MG63 (cell line): ENCODE measurements around the gene SYT8. TPM values are rescaled to one million over a fixed set of nuclear protein-coding genes. Genes with fewer than 3 reads are reported as not detected.
A peak's percentile ranks its signal among the peaks of the same experiment; 100 is the strongest.
"Not testable (repeated sequence)": the region's sequence is repeated elsewhere in the genome, so short reads cannot be mapped to it uniquely, and the experiment has no call there.

Experiments
- DNase-seq: peaks from one replicate; pipeline ENCODE4 v3.0.0-alpha.2; 2020
- H3K27me3 ChIP-seq: fragments of 250-450 bp; sonication (Bioruptor Pico); 2 replicates; pipeline ENCODE4 v1.5.1; 2020; ENCODE audit warnings: mild to moderate bottlenecking, moderate library complexity
- H3K36me3 ChIP-seq: fragments of 250-450 bp; sonication (Bioruptor Pico); 2 replicates; pipeline ENCODE4 v1.5.1; 2020; ENCODE audit warnings: mild to moderate bottlenecking, moderate library complexity
- H3K4me3 ChIP-seq: fragments of 250-450 bp; sonication (Bioruptor Pico); 2 replicates; pipeline ENCODE4 v1.5.1; 2020; ENCODE audit warnings: mild to moderate bottlenecking, moderate library complexity
- H3K9me3 ChIP-seq: fragments of 250-450 bp; sonication (Bioruptor Pico); 2 replicates; pipeline ENCODE4 v1.5.1; 2020; ENCODE audit warnings: mild to moderate bottlenecking, moderate library complexity
- total RNA-seq: library from RNA; depleted of rRNA; stranded (reverse); fragments of >200 nt; shearing (Covaris generic); gene quantifications from 2 replicates; pipeline ENCODE4 v1.2.3, GENCODE V29; 2014; ENCODE audit warnings: low replicate concordance; rRNA removed

The SYT8 gene
- not detected in 2 replicates for total RNA-seq

- DNase-seq = peak; percentile 25
These were observed at the start of gene SYT8 for GRCh38 chr11:1834779-1835670. Gene SYT8, plus strand, starts transcription at chr11:1834990. Its CDS starts 116 bp downstream, at chr11:1835106.

GRCh38 chr11:1785749-1786413 lies 48.9 kb upstream of the SYT8 start:
- DNase-seq = no peak

More at GRCh38 chr11:1834779-1835670, at the start of gene SYT8:
- Histone ChIP-seq H3K4me3 (no peak within 1 kb of the TSS), H3K36me3 (no peaks in the 10 kb centered on the region), H3K9me3 (no peaks in the 10 kb centered on the region), H3K27me3 (no peaks in the 10 kb centered on the region)

GRCh38 chr11:1786466-1786865 lies 48.3 kb upstream of the SYT8 start:
- no peak overlapping the region for H3K4me3 ChIP-seq
- H3K27me3 ChIP-seq = no peaks in the 10 kb centered on the region
- no peaks in the 10 kb centered on the region for H3K36me3 ChIP-seq
- DNase-seq = no peak
- H3K9me3 ChIP-seq = no peaks in the 10 kb centered on the region

More at GRCh38 chr11:1785749-1786413, 48.9 kb upstream of the SYT8 start:
- H3K27me3 ChIP-seq = no peaks in the 10 kb centered on the region
- H3K4me3 ChIP-seq = no peak overlapping the region
- no peaks in the 10 kb centered on the region for H3K36me3 ChIP-seq
- H3K9me3 ChIP-seq = no peaks in the 10 kb centered on the region

GRCh38 chr11:1791912-1792311 lies 42.9 kb upstream of the SYT8 start:
- no peak for DNase-seq
- Histone ChIP-seq H3K36me3 (no peaks in the 10 kb centered on the region), H3K9me3 (no peaks in the 10 kb centered on the region), H3K27me3 (0 out of 2 replicates have a peak, but pooled peaks cover 2% of the 10 kb centered on the region), H3K4me3 (no peak overlapping the region)

- no peak for DNase-seq
- Histone ChIP-seq H3K4me3 (no peak overlapping the region), H3K36me3 (no peaks in the 10 kb centered on the region), H3K9me3 (no peaks in the 10 kb centered on the region), H3K27me3 (0 out of 2 replicates have a peak, but pooled peaks cover 2% of the 10 kb centered on the region)
These were observed 42.3 kb upstream of the SYT8 start for GRCh38 chr11:1792461-1792860.

GRCh38 chr11:1793081-1793480 lies 41.7 kb upstream of the SYT8 start:
- Histone ChIP-seq H3K4me3 (peak overlapping the region; percentile 16), H3K36me3 (no peaks in the 10 kb centered on the region), H3K9me3 (no peaks in the 10 kb centered on the region), H3K27me3 (0 out of 2 replicates have a peak, but pooled peaks cover 2% of the 10 kb centered on the region)
- DNase-seq = no peak

GRCh38 chr11:1796413-1797011 lies 38.3 kb upstream of the SYT8 start:
- Histone ChIP-seq H3K9me3 (no peaks in the 10 kb centered on the region), H3K36me3 (no peaks in the 10 kb centered on the region), H3K4me3 (no peak overlapping the region), H3K27me3 (0 out of 2 replicates have a peak, but pooled peaks cover 2% of the 10 kb centered on the region)
- no peak for DNase-seq

- Histone ChIP-seq H3K4me3 (no peak overlapping the region), H3K27me3 (0 out of 2 replicates have a peak, but pooled peaks cover under 1% of the 10 kb centered on the region), H3K9me3 (no peaks in the 10 kb centered on the region), H3K36me3 (no peaks in the 10 kb centered on the region)
- DNase-seq = no peak
These were observed 37.2 kb upstream of the SYT8 start for GRCh38 chr11:1797391-1798125.

- DNase-seq = no peak
- H3K9me3 ChIP-seq = no peaks in the 10 kb centered on the region
- no peak overlapping the region for H3K4me3 ChIP-seq
- no peaks in the 10 kb centered on the region for H3K36me3 ChIP-seq
- no peaks in the 10 kb centered on the region; the same call in 1 of the 2 replicates for H3K27me3 ChIP-seq
These were observed 31.5 kb upstream of the SYT8 start for GRCh38 chr11:1803246-1803645.

GRCh38 chr11:1803835-1804519 lies 30.8 kb upstream of the SYT8 start:
- not testable (repeated sequence) for H3K36me3 ChIP-seq, H3K4me3 ChIP-seq, H3K9me3 ChIP-seq, DNase-seq, H3K27me3 ChIP-seq

GRCh38 chr11:1805525-1805924 lies 29.3 kb upstream of the SYT8 start:
- no peak for DNase-seq
- H3K9me3 ChIP-seq = 0 out of 2 replicates have a peak, but pooled peaks cover 4% of the 10 kb centered on the region
- H3K4me3 ChIP-seq = no peak overlapping the region
- H3K36me3 ChIP-seq = no peaks in the 10 kb centered on the region
- H3K27me3 ChIP-seq = no peaks in the 10 kb centered on the region; the same call in 1 of the 2 replicates

- H3K4me3 ChIP-seq = no peak overlapping the region
- H3K36me3 ChIP-seq = no peaks in the 10 kb centered on the region
- no peaks in the 10 kb centered on the region; the same call in 1 of the 2 replicates for H3K27me3 ChIP-seq
- 0 out of 2 replicates have a peak, but pooled peaks cover 9% of the 10 kb centered on the region for H3K9me3 ChIP-seq
- no peak for DNase-seq
These were observed 27.4 kb upstream of the SYT8 start for GRCh38 chr11:1807264-1807995.

- DNase-seq = no peak
- no peaks in the 10 kb centered on the region for H3K27me3 ChIP-seq
- H3K36me3 ChIP-seq = no peaks in the 10 kb centered on the region
- 0 out of 2 replicates have a peak, but pooled peaks cover 9% of the 10 kb centered on the region for H3K9me3 ChIP-seq
- H3K4me3 ChIP-seq = no peak overlapping the region
These were observed 24.0 kb upstream of the SYT8 start for GRCh38 chr11:1810761-1811160.

GRCh38 chr11:1812274-1812673 lies 22.5 kb upstream of the SYT8 start:
- Histone ChIP-seq H3K4me3 (no peak overlapping the region), H3K9me3 (0 out of 2 replicates have a peak, but pooled peaks cover 9% of the 10 kb centered on the region), H3K27me3 (no peaks in the 10 kb centered on the region), H3K36me3 (no peaks in the 10 kb centered on the region)
- DNase-seq = no peak

GRCh38 chr11:1812801-1813200 lies 22.0 kb upstream of the SYT8 start:
- Histone ChIP-seq H3K27me3 (no peaks in the 10 kb centered on the region), H3K36me3 (no peaks in the 10 kb centered on the region), H3K4me3 (no peak overlapping the region), H3K9me3 (peaks cover 9% of the 10 kb centered on the region; the same call in 1 of the 2 replicates)
- DNase-seq = no peak
